GM12891 (cell line): ENCODE measurements around the gene NAV2.

Experiments used
- POLR2A ChIP-seq: IDR thresholded peaks from 2 replicates; pipeline ENCODE4 v1.6.1; 2011; ENCODE audit warnings: low read depth, low read length, control low read depth
- POLR2AphosphoS5 ChIP-seq: IDR thresholded peaks from 2 replicates; pipeline ENCODE4 v1.6.1; 2011; ENCODE audit warnings: low read depth, low read length, control low read depth

- TF ChIP-seq POLR2AphosphoS5, result no peak
- no peak for TF ChIP-seq POLR2A
Measured at GRCh38 chr11:19714022-19714386, 1.4 kb downstream of the NAV2 start.
